Stomach (tissue), 19 donors: ENCODE data around the gene VAPA. TPM values are rescaled to one million over a fixed set of nuclear protein-coding genes. Genes with fewer than 3 reads are reported as not detected.
A peak's percentile ranks its signal among the peaks of the same experiment; 100 is the strongest.

Source experiments
- DNase-seq, 2 donors: peaks; one replicate each; pipeline versions ENCODE4 v3.0.0 to v3.0.0-alpha.2; 2013 to 2019
- H3K27ac ChIP-seq, 5 donors: fragments of 200-600 bp in 4 of 5; sonication (generic) in 4 of 5; one replicate each; pipeline ENCODE4 v1.5.1; 2013 to 2019; ENCODE audit warnings: mild to moderate bottlenecking in 1 of 5, moderate library complexity in 1 of 5
- H3K27me3 ChIP-seq, 3 donors: fragments of 200-600 bp; sonication (generic); one replicate each; pipeline ENCODE4 v1.5.1; 2017 to 2019; ENCODE audit warnings: mixed run types in 1 of 3
- H3K36me3 ChIP-seq, 4 donors: fragments of 200-600 bp; sonication (generic); 1 replicate in 3 of 4; 2 replicates in 1 of 4; pipeline ENCODE4 v1.5.1; 2016 to 2019
- H3K4me1 ChIP-seq, 4 donors: fragments of 200-600 bp; sonication (generic); one replicate each; pipeline ENCODE4 v1.5.1; 2016 to 2019
- H3K4me3 ChIP-seq, 4 donors: fragments of 200-600 bp; sonication (generic) in 3 of 4; one replicate each; pipeline ENCODE4 v1.5.1; 2016 to 2019; ENCODE audit warnings: mild to moderate bottlenecking in 1 of 4
- H3K9me3 ChIP-seq, 4 donors: fragments of 200-600 bp; sonication (generic); one replicate each; pipeline ENCODE4 v1.5.1; 2016 to 2019
- CTCF ChIP-seq, 7 experiments: fragments of 450-650 bp in 4 of 7; fragments of 200-600 bp in 3 of 7; sonication (generic) in 3 of 7; IDR thresholded peaks; one replicate each; pipeline ENCODE4 v1.5.1; 2016 to 2019; ENCODE audit warnings: antibody characterized with exemption in 7 of 7, control low read depth in 2 of 7, mild to moderate bottlenecking in 1 of 7
- EP300 ChIP-seq: sonication (generic); formaldehyde crosslinking; IDR thresholded peaks from one replicate; pipeline ENCODE4 v1.6.1; 2017; ENCODE audit warnings: antibody characterized with exemption
- POLR2A ChIP-seq, 4 donors: fragments of 450-650 bp; IDR thresholded peaks; one replicate each; pipeline ENCODE4 v1.6.1; 2016; ENCODE audit warnings: antibody characterized with exemption in 4 of 4, control low read depth in 2 of 4, mild to moderate bottlenecking in 1 of 4, moderate library complexity in 1 of 4
- POLR2AphosphoS5 ChIP-seq, 3 donors: sonication (generic); formaldehyde crosslinking; IDR thresholded peaks; one replicate each; pipeline ENCODE4 v1.6.1; 2016; ENCODE audit warnings: antibody characterized with exemption in 3 of 3
- WGBS, 5 donors: extraction: QIAGEN DNeasy Blood & Tissue Kit in 3 of 5; methylation state at CpG; one replicate each; pipeline versions ENCODE4 v1.1.5 to v1.1.7; 2013 to 2018; 5-methylcytosine and 5-hydroxymethylcytosine counted together
- intact Hi-C: fragments of 100-400 bp; cut with DNase I; formaldehyde crosslinking; loops from one replicate; pipeline ENCODE4 v1.15.1; 2023; ENCODE audit warnings: low total_unique reads
- long read RNA-seq, 10 donors: transcript quantifications; one replicate each; lab custom pipeline, GENCODE V29; 2026
- polyA plus RNA-seq, 3 donors: library from polyadenylated mRNA; stranded (reverse); fragments of 200-250 nt; gene quantifications; one replicate each; pipeline ENCODE4 v1.2.3, GENCODE V29; 2013
- total RNA-seq, 5 donors: library from RNA; depleted of rRNA; stranded (reverse); fragments of >200 nt; gene quantifications; one replicate each; pipeline versions ENCODE4 v1.1.0 to v1.2.3, GENCODE V29; 2014 to 2016
- donor health status: healthy with polysubstance abuse.
- donor health status: Bipolar disorder and iron deficiency.
- donor health status: healthy.

VAPA gene
- total RNA-seq (100 to 1,000 TPM; 118 to 822 (median 195) TPM), polyA plus RNA-seq (100 to 1,000 TPM; 113 to 184 (median 135) TPM)
- long read RNA-seq, donor 1, full-length matches to known transcripts: 28 of 33 reads
- long read RNA-seq, donor 1, partial matches to known transcripts: 0 of 33 reads
- long read RNA-seq, donor 1, other reads (novel, unspliced or antisense): 5 of 33 reads
- long read RNA-seq, donor 2, full-length matches to known transcripts: 52 of 52 reads
- long read RNA-seq, donor 2, partial matches to known transcripts: 0 of 52 reads
- long read RNA-seq, donor 2, other reads (novel, unspliced or antisense): 0 of 52 reads
- long read RNA-seq, donor 3, full-length matches to known transcripts: 18 of 18 reads
- long read RNA-seq, donor 3, partial matches to known transcripts: 0 of 18 reads
- long read RNA-seq, donor 3, other reads (novel, unspliced or antisense): 0 of 18 reads
- long read RNA-seq, donor 4, full-length matches to known transcripts: 3 of 3 reads
- long read RNA-seq, donor 4, partial matches to known transcripts: 0 of 3 reads
- long read RNA-seq, donor 4, other reads (novel, unspliced or antisense): 0 of 3 reads
- long read RNA-seq, donor 5, full-length matches to known transcripts: 55 of 85 reads
- long read RNA-seq, donor 5, partial matches to known transcripts: 30 of 85 reads
- long read RNA-seq, donor 5, other reads (novel, unspliced or antisense): 0 of 85 reads
- long read RNA-seq, donor 6, full-length matches to known transcripts: 118 of 208 reads
- long read RNA-seq, donor 6, partial matches to known transcripts: 85 of 208 reads
- long read RNA-seq, donor 6, other reads (novel, unspliced or antisense): 5 of 208 reads
- long read RNA-seq, donor 7, full-length matches to known transcripts: 71 of 100 reads
- long read RNA-seq, donor 7, partial matches to known transcripts: 29 of 100 reads
- long read RNA-seq, donor 7, other reads (novel, unspliced or antisense): 0 of 100 reads
- long read RNA-seq, donor 8, full-length matches to known transcripts: 39 of 46 reads
- long read RNA-seq, donor 8, partial matches to known transcripts: 0 of 46 reads
- long read RNA-seq, donor 8, other reads (novel, unspliced or antisense): 7 of 46 reads
- long read RNA-seq, donor 9, full-length matches to known transcripts: 52 of 110 reads
- long read RNA-seq, donor 9, partial matches to known transcripts: 58 of 110 reads
- long read RNA-seq, donor 9, other reads (novel, unspliced or antisense): 0 of 110 reads
- long read RNA-seq, donor 10, full-length matches to known transcripts: 26 of 57 reads
- long read RNA-seq, donor 10, partial matches to known transcripts: 31 of 57 reads
- long read RNA-seq, donor 10, other reads (novel, unspliced or antisense): 0 of 57 reads

- H3K4me1 ChIP-seq: peaks cover 29 to 42% (median 34%) of the 10 kb centered on the region in 4 donors
- peak; percentile 96 to 99 for DNase-seq
- peak within 1 kb of the TSS; percentile 99 to 100 (median 100) for H3K27ac ChIP-seq
- whole genome bisulfite sequencing, 5 donors: 0 to 1% (median 0%) methylated on average over 58 to 87 of the region's 87 CpGs
- no peaks in the 10 kb centered on the region for H3K36me3 ChIP-seq
- peak within 1 kb of the TSS; percentile 90 to 96 (median 94) for H3K4me3 ChIP-seq
- intact Hi-C loops: no loop called here
- no peaks in the 10 kb centered on the region for H3K9me3 ChIP-seq
- TF ChIP-seq EP300: no peak
- peak; percentile 93 to 99 (median 98) for TF ChIP-seq POLR2AphosphoS5 (IDR thresholded peaks at IDR 0.05)
- no peak for TF ChIP-seq CTCF (IDR thresholded peaks at IDR 0.05)
- peak in 2 of 4 donors; percentile 24 to 87 for TF ChIP-seq POLR2A (IDR thresholded peaks at IDR 0.05)
- no peaks in the 10 kb centered on the region for H3K27me3 ChIP-seq
Observed at GRCh38 chr18:9913526-9914333, at the start of gene VAPA. TSS of gene VAPA (plus strand) at chr18:9914016. CDS start at chr18:9914257, 241 bp downstream.

- Histone ChIP-seq H3K27me3 (no peaks in the 10 kb centered on the region), H3K27ac (no peak overlapping the region), H3K36me3 (peaks cover 0 to 10% (median 4%) of the 10 kb centered on the region in 4 donors), H3K4me3 (no peak overlapping the region), H3K4me1 (peaks cover 11 to 22% (median 17%) of the 10 kb centered on the region in 4 donors), H3K9me3 (peaks cover 4 to 16% (median 7%) of the 10 kb centered on the region in 4 donors)
- WGBS, 5 donors: 91 to 96% (median 95%) methylated on average over 7 of the region's 7 CpGs
- no peak for DNase-seq
- intact Hi-C loops: no loop called here
- TF ChIP-seq EP300: no peak
Observed at GRCh38 chr18:9865764-9866490, 47.9 kb upstream of the VAPA start.

- no peak for DNase-seq
- peaks cover 4 to 16% (median 7%) of the 10 kb centered on the region in 4 donors for H3K9me3 ChIP-seq
- WGBS, 5 donors: 80 to 96% (median 89%) methylated on average over 3 of the region's 3 CpGs
- H3K27ac ChIP-seq: no peak overlapping the region
- H3K27me3 ChIP-seq: no peaks in the 10 kb centered on the region
- peaks cover 0 to 4% (median 2%) of the 10 kb centered on the region in 4 donors for H3K36me3 ChIP-seq
- no peak for TF ChIP-seq POLR2AphosphoS5 (IDR thresholded peaks at IDR 0.05)
- TF ChIP-seq POLR2A (IDR thresholded peaks at IDR 0.05): no peak
- TF ChIP-seq CTCF (IDR thresholded peaks at IDR 0.05): no peak
- no peak for TF ChIP-seq EP300
- intact Hi-C loops: no loop called here
- peaks cover 11 to 22% (median 17%) of the 10 kb centered on the region in 4 donors for H3K4me1 ChIP-seq
- no peak overlapping the region for H3K4me3 ChIP-seq
Observed at GRCh38 chr18:9866627-9867026, 47.2 kb upstream of the VAPA start.
